ENCODE measurements around the gene SYT12.
"Not testable (repeated sequence)": the region's sequence is repeated elsewhere in the genome, so short reads cannot be mapped to it uniquely, and the experiment has no call there.

SYT12 gene

DNA sequence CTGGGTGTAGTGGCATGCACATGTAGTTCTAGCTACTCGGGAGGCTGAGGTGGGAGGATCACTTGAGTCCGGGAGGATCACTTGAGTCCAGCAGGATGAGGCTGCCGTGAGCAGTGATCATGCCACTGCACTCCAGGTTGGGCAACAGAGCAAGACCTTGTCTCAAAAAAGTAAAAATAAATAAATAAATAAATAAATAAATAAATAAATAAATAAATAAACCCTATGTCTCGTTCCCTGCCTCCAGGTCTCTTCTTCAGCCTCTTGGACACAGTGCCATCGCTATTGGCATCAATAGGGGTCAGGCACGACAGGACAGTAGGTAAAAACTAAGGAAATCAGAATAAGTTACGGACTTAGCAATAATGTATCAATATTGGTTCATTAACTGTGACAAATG is 23.4 kb upstream of the SYT12 start:
- DNase-seq, result no peak

DNA sequence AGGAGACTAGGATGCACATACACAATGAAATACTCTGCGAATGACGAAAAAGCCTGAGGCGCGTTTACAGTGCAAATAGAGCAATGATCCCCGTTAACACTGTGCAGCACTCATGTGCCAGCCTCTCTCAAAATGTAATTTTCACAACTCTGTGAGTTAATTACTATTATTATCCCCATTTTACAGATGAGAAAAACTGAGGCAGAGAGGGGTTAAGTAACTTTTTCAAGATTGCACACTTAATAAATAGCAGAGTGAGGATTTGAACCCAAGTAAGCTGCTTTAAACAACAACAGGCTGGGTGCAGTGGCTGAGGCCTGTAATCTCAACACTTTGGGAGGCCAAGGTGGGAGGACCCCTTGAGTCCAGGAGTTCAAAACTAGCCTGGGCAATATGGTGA is 21.6 kb upstream of the SYT12 start:
- no peak for DNase-seq

DNA sequence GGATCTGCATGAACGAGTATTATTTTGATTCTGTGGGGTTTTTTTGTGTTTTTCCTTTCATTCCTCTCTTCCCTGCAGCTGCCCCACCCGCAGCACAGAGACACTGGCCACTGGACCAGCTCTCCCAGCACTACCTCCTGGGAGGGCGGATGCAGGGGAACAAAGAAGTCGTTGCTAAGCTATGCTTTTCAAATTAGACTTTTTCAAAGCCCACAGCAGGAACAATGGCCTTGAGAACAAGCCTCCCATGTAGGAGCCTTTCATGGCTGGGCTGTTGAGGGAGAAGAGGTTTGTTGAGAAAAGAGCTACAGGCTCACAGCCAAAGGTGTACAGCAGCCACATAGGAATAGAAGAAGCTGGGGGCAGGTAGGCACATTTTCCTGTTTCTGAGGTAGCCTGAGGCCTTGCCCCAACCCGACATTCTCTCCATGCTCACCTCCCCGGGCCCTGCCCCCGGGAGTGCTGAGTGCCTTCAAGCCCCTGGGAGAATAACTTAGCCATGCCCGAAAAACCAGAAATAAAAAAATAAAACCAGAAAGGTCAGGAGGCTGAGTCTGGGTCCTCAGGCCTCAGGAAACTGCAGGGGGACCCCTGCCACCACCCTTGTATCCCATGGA is 20.5 kb upstream of the SYT12 start:
- peak; percentile 69 for DNase-seq

DNA sequence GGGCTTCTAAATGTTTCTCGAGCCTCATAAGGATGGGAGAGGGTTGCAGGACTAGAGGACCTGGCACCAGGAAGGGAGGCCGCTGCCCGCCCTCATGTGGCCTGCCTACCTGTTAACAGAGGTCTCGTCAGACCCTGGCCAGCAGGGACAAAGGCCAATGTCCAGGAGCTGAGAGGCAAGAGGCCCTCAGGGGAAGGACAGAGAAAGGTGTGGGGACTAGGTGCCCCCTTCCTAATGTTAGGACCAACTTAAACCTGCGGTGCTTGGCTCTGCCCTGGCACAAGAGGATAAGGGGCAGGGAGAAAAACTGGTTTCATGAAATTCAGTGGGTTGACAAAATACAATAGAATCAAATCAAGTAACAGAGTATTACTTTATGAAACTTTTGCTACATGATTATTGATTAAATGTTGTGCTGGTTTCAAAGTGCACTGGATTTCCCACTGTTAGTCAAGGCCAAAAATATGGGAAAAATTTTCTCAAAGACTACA is 20.0 kb upstream of the SYT12 start:
- DNase-seq, result no peak

DNA sequence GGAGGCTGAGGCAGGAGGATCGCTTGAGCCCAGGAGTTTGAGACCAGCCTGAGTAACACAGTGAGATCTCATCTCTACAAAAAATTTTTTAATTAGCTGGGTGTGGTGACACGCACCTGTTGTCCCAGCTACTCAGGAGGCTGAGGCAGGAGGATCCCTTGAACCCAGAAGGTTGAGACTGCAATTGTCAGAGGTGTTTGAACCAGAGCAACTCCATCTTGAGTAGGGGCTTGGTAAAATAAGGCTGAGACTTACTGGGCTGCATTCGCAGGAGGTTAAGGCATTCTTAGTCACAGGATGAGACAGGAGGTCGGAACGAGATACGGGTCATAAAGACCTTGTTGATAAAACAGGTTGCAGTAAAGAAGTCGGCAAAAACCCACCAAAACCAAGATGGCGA is 17.7 kb upstream of the SYT12 start:
- not testable (repeated sequence) for DNase-seq

DNA sequence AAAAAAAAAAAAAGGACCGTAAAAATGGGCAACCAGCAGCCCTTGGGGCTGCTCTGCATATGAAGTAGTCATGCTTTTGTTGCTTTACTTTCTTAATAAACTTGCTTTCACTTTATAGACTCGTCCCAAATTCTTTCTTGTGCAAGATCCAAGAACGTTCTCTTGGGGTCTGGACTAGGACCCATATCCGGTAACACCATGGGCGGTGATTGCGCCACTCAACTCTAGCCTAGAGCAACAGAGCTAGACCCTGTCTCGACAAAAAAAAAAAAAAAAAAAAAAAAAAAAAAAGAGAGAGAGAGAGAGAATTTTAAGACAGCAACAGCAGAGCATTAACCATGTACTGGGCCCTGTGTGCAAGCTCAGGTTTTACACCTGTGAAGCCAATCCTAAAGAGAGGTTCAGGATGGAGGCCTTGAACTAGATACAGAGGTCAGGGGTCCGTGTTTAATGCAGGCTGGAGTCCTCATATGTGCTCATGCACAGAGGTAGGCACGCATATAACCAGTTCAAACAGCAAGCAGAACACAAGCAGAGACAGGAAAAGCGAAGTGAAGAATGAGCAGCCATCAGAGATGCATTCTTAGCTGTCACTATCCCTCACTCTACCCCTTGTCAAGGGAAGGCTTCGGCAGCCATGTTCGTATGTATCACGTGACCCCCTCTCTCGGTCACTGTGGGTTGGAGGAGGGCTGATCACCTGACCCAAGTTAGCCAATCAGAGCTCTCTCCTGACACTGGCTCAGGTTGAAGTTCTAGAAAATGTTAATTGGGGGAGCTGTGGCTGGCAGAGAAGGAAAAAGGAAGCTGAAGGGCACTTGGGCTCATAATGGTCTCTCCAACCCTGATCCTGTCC is 16.7 kb upstream of the SYT12 start:
- DNase-seq, result no peak

DNA sequence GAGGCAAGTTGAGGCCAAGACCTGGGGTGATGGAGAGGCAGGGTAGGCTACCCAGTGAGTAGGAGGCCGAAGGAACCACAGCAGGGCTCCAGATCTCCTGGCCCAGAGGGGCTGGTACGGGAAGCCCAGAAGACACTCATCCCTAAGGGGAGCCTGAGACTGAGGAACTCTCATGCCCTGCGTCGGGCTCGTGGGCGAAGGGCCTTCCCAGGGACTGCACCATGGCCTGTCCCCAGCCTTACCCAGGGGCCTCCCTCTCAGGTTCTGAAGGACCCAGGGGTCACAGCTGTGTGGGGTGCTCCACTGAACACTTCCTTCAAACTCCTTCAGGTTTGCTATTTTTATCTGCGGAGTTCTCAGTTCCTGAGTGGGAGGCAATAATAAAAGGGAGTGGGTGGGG is 15.8 kb upstream of the SYT12 start:
- DNase-seq, result no peak

DNA sequence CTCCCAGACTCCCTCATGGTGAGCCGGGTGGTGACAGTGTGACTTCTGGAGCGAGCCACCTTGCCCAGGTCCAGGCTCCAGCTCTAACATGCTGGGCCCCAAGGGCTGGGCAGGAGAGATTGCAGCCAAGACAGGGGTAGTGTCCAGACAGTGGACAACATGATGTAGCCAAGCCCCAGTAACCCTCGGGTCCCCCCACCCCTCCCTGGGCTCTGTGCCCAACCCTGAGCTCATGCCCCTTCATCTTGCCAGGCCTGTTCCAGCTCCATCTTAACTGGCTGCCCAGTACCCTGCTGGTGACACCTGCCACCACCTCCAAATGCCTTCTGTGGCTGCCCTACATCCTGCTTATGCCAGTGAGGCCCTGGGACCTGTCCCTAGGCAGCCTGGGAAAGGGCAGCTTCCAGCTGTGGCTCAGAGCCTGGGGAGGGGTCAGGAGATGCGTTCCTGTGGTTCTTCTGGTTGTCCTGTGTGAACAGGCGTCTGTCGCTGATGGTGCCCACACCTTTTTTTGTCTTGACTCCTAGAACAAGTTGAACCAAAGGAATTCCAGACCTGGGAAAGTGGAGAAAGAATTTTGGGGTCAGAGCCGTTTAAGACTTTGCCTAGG is 12.5 kb upstream of the SYT12 start:
- DNase-seq, result no peak

DNA sequence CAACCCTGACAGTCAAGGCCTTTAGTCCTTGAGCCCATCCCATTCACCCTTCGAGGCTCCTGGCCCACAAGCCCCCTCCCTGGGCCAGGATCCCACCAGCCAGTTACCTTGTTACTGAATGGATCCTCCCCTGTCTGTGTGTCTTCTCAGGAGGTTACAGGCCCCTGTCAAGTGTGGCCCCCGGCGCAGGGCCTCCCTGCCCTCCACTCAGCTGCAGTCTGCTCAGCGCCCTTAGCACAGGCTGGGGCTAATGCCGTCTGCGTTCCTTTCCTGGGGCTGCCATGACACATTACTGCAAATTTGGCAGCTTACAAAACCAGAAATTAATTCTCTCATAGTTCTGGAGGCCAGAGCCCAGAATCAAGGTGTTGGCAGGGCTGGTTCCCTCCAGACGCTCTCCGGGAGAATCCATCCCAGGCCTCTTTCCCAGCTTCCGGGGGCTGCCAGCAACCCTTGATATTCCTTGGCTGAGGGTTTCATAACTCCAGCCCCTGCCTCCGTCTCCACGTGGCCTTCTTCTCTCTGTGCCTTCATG is 9.4 kb upstream of the SYT12 start:
- no peak for DNase-seq

DNA sequence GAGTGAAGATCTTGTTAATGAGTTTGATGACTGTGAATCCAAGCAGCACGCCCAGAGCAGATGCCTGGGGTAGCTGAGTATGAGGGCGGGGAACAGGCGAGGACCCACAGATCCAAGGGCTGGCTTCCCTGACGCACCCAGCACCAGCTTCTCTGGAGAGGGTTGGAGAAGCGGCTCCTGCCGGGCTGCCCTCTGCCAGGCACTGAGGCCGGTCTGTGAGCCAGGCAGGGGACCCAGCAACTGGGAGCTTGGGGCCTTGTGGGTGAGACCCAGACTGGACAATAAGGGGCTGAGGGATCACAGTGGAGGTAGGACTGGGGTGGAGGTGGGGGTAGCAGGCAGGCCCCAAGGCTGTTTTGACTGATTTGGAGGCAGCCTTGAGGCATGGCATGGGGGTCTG is 8.6 kb upstream of the SYT12 start:
- DNase-seq, result no peak

DNA sequence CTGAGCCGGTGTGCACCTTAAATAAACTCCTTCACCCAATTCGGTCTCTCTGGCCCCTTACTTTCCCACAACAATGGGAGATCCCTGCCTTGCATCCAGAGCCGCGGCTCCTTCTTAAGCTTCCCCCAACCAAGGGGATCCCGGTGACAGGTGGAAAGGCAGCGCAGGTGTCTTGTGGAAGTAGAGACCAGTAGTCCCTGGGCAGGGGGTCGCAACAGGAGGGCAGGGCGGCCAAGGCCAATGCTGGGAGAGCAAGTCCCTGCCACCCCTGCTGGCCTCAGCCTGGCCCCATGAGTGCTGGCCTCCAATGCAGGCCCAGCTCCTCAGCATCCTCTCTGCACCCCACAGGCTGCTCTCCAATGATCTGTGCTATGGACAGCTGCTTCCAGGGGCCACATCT is 7.9 kb upstream of the SYT12 start:
- DNase-seq, result no peak

DNA sequence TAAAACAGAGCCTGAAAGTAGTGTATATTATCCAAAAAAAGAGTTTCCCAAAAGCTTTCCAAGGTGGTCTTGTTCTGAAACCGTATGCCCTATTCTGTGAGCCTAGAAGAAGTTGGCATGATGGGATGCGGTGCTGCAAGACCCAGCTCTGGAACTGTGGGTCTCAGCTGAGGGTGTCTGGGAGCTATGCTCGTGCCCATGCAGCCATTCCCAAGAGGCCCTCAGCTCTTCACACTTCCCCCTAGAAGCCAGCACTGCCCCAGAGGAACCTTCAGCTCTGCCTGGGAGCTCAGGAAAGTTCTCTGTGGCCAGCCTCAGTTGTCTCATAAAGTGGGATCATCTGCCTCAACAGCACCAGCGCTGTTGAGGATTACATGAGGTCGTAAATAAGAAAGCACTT is 6.4 kb upstream of the SYT12 start:
- no peak for DNase-seq

DNA sequence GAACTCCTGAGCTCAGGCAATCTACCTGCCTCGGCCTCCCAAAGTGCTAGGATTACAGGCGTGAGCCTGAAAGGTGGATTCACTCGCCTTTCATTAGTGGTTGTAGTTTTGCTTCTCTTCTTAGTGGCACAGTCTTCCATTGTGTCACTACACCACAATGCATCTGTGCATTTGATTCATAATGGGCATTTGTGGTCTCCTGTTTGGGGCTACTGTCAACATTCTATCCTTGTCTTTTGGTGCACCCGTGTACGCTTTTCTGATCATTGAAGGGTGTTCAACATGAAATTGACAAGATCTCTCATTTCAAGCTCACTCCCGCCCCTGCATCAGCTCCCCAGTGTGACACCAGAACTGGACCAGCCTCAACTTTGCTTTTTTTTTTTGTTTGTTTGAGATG is 2.0 kb upstream of the SYT12 start:
- DNase-seq, result no peak

DNA sequence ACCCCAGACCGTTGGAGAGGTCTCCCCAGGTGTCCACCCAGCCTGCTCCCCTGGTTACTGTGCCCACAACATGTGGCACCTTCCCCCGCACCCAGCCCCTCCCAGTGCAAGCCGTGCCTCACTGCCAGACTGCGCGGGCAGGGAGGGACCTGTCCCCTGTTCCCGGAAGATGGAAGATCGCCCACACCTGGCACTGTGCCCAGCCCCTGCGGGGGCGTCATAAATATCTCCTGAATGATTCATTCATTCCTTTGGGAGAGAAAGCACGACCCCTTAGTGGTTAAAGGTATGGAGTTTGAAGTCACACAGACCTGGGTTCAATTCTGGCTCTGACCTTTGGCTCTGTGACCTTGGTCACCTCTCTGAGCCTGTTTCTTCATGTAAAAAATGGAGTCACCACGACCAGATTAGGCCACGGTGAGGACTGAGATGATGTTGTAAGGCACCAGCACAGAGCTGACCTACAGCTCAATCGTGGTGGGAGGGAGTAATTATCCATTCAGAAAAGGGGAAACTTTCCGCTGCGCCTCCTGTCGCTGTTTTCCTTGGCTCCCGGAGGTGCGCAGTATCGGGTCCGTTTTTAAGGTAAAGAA is 497 bp upstream of the SYT12 start:
- DNase-seq, result no peak

DNA sequence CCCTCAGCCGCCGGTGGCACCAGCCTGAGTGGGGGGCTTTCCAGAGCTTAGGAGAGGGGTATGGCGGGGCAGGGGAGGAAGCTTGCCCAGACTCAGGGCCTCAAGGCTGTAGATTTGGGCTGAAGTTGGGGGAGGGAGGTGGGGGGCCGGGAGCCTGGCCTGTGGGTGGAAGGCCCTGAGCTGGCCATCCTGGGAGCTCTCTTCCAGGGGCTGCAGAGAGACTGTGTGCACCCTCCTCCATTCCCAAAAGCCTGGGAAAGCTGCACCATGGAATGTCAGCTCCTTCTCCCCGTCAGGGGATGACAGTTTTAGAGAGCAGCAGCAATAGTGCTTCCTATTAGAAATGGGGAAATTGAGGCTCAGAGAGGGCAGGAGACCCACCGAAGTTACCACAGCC is 1.0 kb downstream of the SYT12 start:
- no peak for DNase-seq

DNA sequence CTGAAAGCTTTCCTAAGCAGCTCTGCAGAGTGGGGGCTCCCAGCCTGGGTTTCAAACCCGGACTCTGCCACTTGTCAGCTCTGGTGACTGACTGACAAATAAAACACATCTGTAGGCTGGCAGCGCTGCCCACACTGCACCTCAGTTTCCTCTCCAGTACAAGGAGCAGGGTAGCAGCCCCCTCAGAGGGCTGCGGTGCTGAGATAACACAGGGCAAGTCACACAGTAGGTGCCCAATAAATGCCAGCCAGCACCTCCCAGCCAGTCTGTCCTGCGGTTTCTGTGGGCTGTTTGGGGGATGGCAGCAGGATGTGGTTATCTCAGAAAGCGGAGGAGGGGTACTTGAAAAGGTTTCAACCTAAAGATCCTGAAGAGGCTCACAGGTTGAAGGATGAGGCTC is 1.5 kb downstream of the SYT12 start:
- DNase-seq, result no peak

DNA sequence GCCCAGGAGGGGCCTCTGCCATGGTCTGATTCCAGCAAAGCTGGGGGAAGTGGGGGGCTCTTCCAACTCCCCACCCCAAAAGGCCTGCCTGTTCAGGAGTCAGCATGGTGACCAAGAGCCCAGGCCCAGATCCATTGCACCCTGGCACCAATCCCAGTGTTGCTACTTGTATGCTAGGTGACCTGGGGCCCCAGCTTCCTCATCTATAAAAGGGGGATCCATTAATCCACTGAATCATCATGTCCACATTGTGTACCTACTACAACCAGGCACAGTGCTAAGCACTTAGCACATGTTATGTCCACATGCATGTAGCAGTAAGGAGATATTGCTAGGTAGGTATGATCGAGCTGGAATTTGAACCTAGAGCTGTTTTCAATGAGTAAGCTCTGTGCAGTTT is 2.0 kb downstream of the SYT12 start:
- no peak for DNase-seq

DNA sequence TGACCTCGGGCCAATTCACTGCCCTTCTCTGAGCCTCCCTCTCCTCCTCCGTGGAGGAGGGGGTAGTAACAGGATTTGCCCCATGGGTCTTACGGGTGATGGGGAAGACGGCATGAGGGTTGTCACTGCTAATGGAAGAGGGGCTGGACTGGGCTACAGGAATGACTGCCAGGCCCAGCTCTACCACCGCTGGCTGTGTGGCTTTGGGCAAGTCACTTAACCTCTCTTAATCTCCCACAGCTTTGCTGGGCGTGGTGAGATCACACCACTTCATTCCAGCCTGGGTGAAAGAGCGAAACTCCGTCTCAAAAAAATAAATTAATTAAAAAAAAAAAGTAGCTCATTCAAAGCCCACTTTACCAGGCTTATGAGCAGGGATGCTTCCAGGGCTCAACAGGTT is 2.8 kb downstream of the SYT12 start:
- DNase-seq, result no peak

DNA sequence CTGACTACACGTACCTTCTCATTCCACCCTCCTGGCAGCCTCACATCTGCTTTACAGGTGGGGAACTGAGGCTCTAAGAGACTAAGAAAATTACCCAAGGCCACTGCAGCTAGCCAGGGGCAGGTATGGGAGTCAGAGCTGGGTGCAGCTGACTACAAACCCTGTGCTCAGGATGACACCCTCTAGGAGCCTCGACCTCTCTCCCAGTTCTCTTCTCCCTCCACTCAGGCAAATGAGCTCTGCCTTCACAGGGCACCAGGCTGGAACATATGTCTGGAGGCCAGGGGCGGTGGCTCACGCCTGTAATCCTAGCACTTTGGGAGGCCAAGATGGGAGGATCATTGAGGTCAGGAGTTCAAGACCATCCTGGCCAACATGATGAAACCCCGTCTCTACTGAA is 4.0 kb downstream of the SYT12 start:
- no peak for DNase-seq

DNA sequence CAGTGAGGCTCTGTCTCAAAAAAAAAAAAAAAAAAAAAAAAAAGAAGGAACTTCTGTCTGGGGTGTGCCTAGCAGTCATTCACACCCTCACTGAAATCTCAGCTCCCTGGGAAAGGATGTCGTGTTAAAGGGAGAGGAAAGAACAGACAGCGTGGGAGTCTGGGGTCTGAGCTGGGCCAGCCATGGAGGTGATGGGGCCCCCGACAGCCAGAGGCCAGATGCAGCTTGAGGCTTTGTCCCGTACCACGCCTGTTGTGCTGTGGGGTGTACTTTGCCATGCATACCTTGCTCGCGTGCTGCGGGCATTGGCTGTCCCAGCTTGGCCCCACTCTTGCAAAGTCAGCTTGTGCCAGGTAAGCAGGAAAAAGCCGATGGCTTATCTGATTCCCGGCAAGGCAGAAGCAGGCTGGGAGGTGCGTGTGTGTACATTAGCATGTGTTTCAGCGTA is 4.6 kb downstream of the SYT12 start:
- no peak for DNase-seq

DNA sequence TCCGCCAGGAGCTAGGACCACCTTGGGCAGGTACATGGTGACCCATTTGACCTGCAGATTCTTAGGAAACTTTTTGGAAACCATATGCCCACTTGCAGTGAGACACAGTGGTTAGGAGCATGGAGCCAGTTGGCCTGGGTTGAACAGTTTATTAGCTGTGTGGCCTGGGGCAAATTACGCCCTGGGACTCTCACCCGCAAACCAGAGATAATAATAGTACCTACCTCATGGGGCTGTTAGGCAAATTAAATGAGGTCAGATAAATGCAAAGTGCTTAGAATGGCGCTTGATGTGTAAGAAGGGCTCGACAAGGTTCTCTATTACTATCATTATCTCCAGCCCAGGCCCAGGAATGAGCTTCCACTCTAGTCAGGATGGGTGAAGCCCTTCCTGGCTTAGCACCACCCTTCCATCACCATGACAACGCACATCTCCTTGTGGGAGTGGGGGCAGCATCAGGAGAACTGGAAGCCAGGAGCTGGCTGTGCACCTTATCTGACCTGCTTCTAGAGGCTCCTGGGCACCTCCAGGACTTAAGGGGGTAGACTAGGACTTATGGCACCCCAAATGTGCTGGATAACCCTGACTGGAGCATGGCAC is 5.1 kb downstream of the SYT12 start:
- no peak for DNase-seq

DNA sequence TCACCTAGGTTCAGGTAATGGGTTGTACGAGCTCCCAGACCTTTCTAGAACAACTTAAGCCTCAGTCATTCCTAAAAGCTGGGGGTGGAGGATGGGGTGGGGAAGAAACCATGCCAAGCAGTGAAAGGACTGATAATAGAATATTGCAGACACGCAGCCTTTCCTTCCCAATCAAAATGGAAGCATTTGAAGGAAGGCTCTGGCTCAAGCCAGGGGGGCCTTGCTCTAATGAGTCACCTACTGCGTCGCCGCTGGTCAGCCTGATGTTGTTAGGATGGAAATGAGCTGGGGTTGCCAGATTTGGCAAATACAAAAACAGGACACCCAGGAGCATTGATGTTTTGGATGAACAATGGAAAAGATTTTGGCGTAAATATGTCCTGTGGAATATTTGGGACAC is 6.2 kb downstream of the SYT12 start:
- DNase-seq, result no peak

DNA sequence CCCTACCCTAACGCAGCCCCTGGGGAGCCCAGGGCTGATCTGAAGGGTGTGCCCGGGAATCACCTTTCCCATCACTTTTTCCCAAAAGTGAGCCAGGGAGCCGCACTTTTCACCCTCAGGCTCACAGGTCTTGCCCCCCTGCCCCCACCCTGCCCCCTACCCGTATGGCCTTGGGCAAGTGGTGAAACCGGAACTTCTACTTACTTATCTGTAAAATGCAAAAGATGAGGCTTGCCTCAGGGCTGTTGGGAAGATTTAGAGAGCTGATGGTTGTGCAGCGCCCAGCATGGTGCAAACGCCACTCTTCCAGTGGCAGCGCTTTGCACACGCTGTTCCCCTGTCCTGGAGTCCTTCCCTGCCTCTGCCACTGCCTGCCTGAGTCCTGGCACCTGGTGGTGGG is 8.0 kb downstream of the SYT12 start:
- DNase-seq, result no peak
